RWPE2 (cell line): ENCODE results near the gene EFNA3.

ENCODE experiments used
- ATAC-seq: fragments of 200-7000 bp; cut with Tn5 transposase; 3 replicates; pipeline ENCODE4 v1.9.1; 2021; ENCODE audit warnings: low read depth
- DNase-seq: peaks from one replicate; pipeline ENCODE4 v3.0.0-alpha.2; 2020; ENCODE audit warnings: low spot score
- H3K27ac ChIP-seq: fragments of 450-650 bp; 2 replicates; pipeline ENCODE4 v1.5.1; 2017; ENCODE audit warnings: mild to moderate bottlenecking; ENCODE audit not compliant: poor library complexity, severe bottlenecking
- H3K27me3 ChIP-seq: fragments of 250-450 bp; sonication (Bioruptor Pico); 2 replicates; pipeline ENCODE4 v1.5.1; 2021; ENCODE audit warnings: mild to moderate bottlenecking, moderate library complexity; ENCODE audit not compliant: insufficient read depth, poor library complexity, severe bottlenecking
- H3K36me3 ChIP-seq: fragments of 250-450 bp; sonication (Bioruptor Pico); 2 replicates; pipeline ENCODE4 v1.5.1; 2020; ENCODE audit warnings: low read depth, mild to moderate bottlenecking, moderate library complexity
- H3K4me1 ChIP-seq: fragments of 250-450 bp; sonication (Bioruptor Pico); 2 replicates; pipeline ENCODE4 v1.5.1; 2021; ENCODE audit warnings: mild to moderate bottlenecking, moderate library complexity; ENCODE audit not compliant: insufficient read depth, poor library complexity, severe bottlenecking
- H3K4me3 ChIP-seq: fragments of 250-450 bp; sonication (Bioruptor Pico); 2 replicates; pipeline ENCODE4 v1.5.1; 2021; ENCODE audit warnings: mild to moderate bottlenecking, moderate library complexity; ENCODE audit not compliant: severe bottlenecking
- H3K9me3 ChIP-seq: fragments of 250-450 bp; sonication (Bioruptor Pico); 2 replicates; pipeline ENCODE4 v1.5.1; 2021; ENCODE audit warnings: mild to moderate bottlenecking, moderate library complexity; ENCODE audit not compliant: severe bottlenecking
- CTCF ChIP-seq: fragments of 450-650 bp; IDR thresholded peaks from one replicate; pipeline ENCODE4 v1.5.1; 2017; ENCODE audit warnings: mild to moderate bottlenecking, moderate library complexity; ENCODE audit not compliant: poor library complexity, severe bottlenecking

Gene EFNA3

GRCh38 chr1:155079487-155080311, 1.1 kb downstream of the EFNA3 start:
- no peaks in the 10 kb centered on the region for H3K36me3 ChIP-seq
- no peak for DNase-seq
- no peak for ATAC-seq
- no peak for TF ChIP-seq CTCF
- peaks cover 36% of the 10 kb centered on the region for H3K27me3 ChIP-seq
- peak overlapping the region; percentile 39 for H3K4me3 ChIP-seq
- no peak overlapping the region for H3K27ac ChIP-seq
- H3K9me3 ChIP-seq, result no peaks in the 10 kb centered on the region
- H3K4me1 ChIP-seq, result peaks cover 14% of the 10 kb centered on the region

GRCh38 chr1:155080312-155081228, 1.9 kb downstream of the EFNA3 start:
- Histone ChIP-seq H3K27ac (no peak overlapping the region), H3K9me3 (no peaks in the 10 kb centered on the region), H3K36me3 (no peaks in the 10 kb centered on the region), H3K4me3 (peak overlapping the region; percentile 39), H3K27me3 (peaks cover 36% of the 10 kb centered on the region), H3K4me1 (peaks cover 14% of the 10 kb centered on the region)
- DNase-seq (no peak), ATAC-seq (no peak)
- no peak for TF ChIP-seq CTCF

- no peak for TF ChIP-seq CTCF
- ATAC-seq (no peak), DNase-seq (no peak)
- Histone ChIP-seq H3K27me3 (peaks cover 36% of the 10 kb centered on the region), H3K36me3 (no peaks in the 10 kb centered on the region), H3K4me1 (peaks cover 14% of the 10 kb centered on the region), H3K4me3 (no peak overlapping the region), H3K27ac (no peak overlapping the region), H3K9me3 (no peaks in the 10 kb centered on the region)
Measured at GRCh38 chr1:155081472-155082300, 3.0 kb downstream of the EFNA3 start.

GRCh38 chr1:155082301-155083051, 3.8 kb downstream of the EFNA3 start:
- TF ChIP-seq CTCF, result no peak

More at GRCh38 chr1:155082301-155083051, 3.8 kb downstream of the EFNA3 start:
- Histone ChIP-seq H3K4me1 (peaks cover 14% of the 10 kb centered on the region), H3K27ac (peak overlapping the region; percentile 26), H3K27me3 (peaks cover 36% of the 10 kb centered on the region), H3K9me3 (no peaks in the 10 kb centered on the region), H3K36me3 (no peaks in the 10 kb centered on the region), H3K4me3 (no peak overlapping the region)
- no peak for ATAC-seq
- DNase-seq, result no peak
